ENCODE results near the gene FNIP1. TPM values are rescaled to one million over a fixed set of nuclear protein-coding genes. Genes with fewer than 3 reads are reported as not detected.
"Not testable (repeated sequence)": the region's sequence is repeated elsewhere in the genome, so short reads cannot be mapped to it uniquely, and the experiment has no call there.

Gene FNIP1
- total RNA-seq, 3 donors from 2014 or later (not counting 1 experiment from before 2014, with no cell fraction given) = 49.6 to 54.6 (median 50.8) TPM

GRCh38 chr5:131718487-131719014 is 78.3 kb downstream of the FNIP1 start:
- DNase-seq (no peak), ATAC-seq (no peak)
- Histone ChIP-seq H3K4me1 (ENCODE audit: control insufficient read depth, insufficient read depth, low read length) (no peaks in the 10 kb centered on the region), H3K9me3 (ENCODE audit: control insufficient read depth, insufficient read depth, low read length) (no peaks in the 10 kb centered on the region), H3K27ac (ENCODE audit: low read length) (no peak overlapping the region), H3K27me3 (ENCODE audit: control insufficient read depth, insufficient read depth, low read length) (no peaks in the 10 kb centered on the region), H3K4me3 (ENCODE audit: low read length) (no peak overlapping the region), H3K36me3 (ENCODE audit: control insufficient read depth, insufficient read depth, low read length) (peaks cover 21% of the 10 kb centered on the region)
- H3K36me3 Mint-ChIP-seq = no peaks in the 10 kb centered on the region
- no peaks in the 10 kb centered on the region for H3K27me3 Mint-ChIP-seq (ENCODE audit: low read depth in 2 of 2)
- H3K4me3 Mint-ChIP-seq = no peak overlapping the region
- intact Hi-C loops (cut with micrococcal nuclease) = no loop called here
- 78% methylated on average over 5 of the region's 5 CpGs for WGBS (ENCODE audit: insufficient coverage)
- peak overlapping the region in 1 of 2 donors; percentile 56 for H3K27ac Mint-ChIP-seq
- no peaks in the 10 kb centered on the region for H3K9me3 Mint-ChIP-seq
- peaks cover 10 to 16% of the 10 kb centered on the region in 2 donors for H3K4me1 Mint-ChIP-seq
- TF ChIP-seq, protein P1, sequence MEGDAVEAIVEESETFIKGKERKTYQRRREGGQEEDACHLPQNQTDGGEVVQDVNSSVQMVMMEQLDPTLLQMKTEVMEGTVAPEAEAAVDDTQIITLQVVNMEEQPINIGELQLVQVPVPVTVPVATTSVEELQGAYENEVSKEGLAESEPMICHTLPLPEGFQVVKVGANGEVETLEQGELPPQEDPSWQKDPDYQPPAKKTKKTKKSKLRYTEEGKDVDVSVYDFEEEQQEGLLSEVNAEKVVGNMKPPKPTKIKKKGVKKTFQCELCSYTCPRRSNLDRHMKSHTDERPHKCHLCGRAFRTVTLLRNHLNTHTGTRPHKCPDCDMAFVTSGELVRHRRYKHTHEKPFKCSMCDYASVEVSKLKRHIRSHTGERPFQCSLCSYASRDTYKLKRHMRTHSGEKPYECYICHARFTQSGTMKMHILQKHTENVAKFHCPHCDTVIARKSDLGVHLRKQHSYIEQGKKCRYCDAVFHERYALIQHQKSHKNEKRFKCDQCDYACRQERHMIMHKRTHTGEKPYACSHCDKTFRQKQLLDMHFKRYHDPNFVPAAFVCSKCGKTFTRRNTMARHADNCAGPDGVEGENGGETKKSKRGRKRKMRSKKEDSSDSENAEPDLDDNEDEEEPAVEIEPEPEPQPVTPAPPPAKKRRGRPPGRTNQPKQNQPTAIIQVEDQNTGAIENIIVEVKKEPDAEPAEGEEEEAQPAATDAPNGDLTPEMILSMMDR (IDR thresholded peaks at IDR 0.05) = no peak

DNA sequence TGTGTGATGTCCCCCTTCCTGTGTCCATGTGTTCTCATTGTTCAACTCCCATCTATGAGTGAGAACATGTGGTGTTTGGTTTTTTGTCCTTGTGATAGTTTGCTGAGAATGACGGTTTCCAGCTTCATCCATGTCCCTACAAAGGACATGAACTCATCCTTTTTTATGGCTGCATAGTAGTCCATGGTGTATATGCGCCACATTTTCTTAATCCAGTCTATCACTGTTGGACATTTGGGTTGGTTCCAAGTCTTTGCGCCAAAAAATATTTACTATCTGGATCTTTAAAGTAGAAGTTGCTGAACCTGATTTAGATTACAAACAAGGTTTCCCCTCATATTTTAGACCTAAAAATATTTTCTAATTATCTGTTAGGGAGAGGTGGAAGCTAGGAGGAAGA is 79.7 kb downstream of the FNIP1 start:
- H3K4me3 ChIP-seq (ENCODE audit: low read length); H3K27me3 Mint-ChIP-seq (ENCODE audit: low read depth in 2 of 2); H3K4me3 Mint-ChIP-seq; H3K27ac Mint-ChIP-seq; H3K27ac ChIP-seq (ENCODE audit: low read length); H3K9me3 Mint-ChIP-seq; H3K36me3 Mint-ChIP-seq; DNase-seq; H3K27me3 ChIP-seq (ENCODE audit: control insufficient read depth, insufficient read depth, low read length); intact Hi-C loops (cut with micrococcal nuclease); H3K9me3 ChIP-seq (ENCODE audit: control insufficient read depth, insufficient read depth, low read length); H3K4me1 ChIP-seq (ENCODE audit: control insufficient read depth, insufficient read depth, low read length); ATAC-seq: not testable (repeated sequence)
- H3K4me1 Mint-ChIP-seq = peaks cover 10 to 16% of the 10 kb centered on the region in 2 donors
- H3K36me3 ChIP-seq (ENCODE audit: control insufficient read depth, insufficient read depth, low read length) = peaks cover 23% of the 10 kb centered on the region
- WGBS (ENCODE audit: insufficient coverage) = 100% methylated on average over 2 of the region's 3 CpGs

DNA sequence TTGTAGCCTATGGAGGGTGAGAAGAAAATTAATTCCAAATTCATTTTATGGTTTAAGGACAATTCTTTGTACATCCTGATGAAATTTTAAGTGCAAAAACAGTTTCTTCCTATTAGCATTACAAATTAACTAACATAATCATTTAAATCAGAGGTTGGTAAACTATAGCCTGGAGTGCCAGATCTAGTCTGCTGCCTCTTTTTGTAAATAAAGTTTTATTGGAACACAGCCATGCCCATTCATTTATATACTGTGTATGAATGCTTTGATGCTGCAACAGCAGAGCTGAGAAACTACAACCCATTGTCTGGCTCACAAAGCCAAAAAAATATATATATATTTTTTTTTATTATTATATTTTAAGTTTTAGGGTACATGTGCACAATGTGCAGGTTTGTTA is 80.2 kb downstream of the FNIP1 start:
- intact Hi-C loops (cut with micrococcal nuclease) = no loop called here
- peaks cover 15 to 16% of the 10 kb centered on the region in 2 donors for H3K4me1 Mint-ChIP-seq
- Histone ChIP-seq H3K4me1 (ENCODE audit: control insufficient read depth, insufficient read depth, low read length) (no peaks in the 10 kb centered on the region), H3K36me3 (ENCODE audit: control insufficient read depth, insufficient read depth, low read length) (peaks cover 24% of the 10 kb centered on the region), H3K4me3 (ENCODE audit: low read length) (no peak overlapping the region), H3K9me3 (ENCODE audit: control insufficient read depth, insufficient read depth, low read length) (no peaks in the 10 kb centered on the region), H3K27me3 (ENCODE audit: control insufficient read depth, insufficient read depth, low read length) (no peaks in the 10 kb centered on the region), H3K27ac (ENCODE audit: low read length) (no peak overlapping the region)
- no peak overlapping the region for H3K27ac Mint-ChIP-seq
- no peaks in the 10 kb centered on the region for H3K9me3 Mint-ChIP-seq
- no peak for DNase-seq
- TF ChIP-seq, protein P1 (IDR thresholded peaks at IDR 0.05) = no peak
- H3K36me3 Mint-ChIP-seq = no peaks in the 10 kb centered on the region
- no peak for ATAC-seq
- no peaks in the 10 kb centered on the region for H3K27me3 Mint-ChIP-seq (ENCODE audit: low read depth in 2 of 2)
- no peak overlapping the region for H3K4me3 Mint-ChIP-seq

GRCh38 chr5:131710391-131710790 is 86.4 kb downstream of the FNIP1 start:
- ATAC-seq = no peak
- H3K36me3 Mint-ChIP-seq = peaks cover 7% of the 10 kb centered on the region
- WGBS (ENCODE audit: insufficient coverage) = 76% methylated on average over 8 of the region's 8 CpGs
- Histone ChIP-seq H3K4me1 (ENCODE audit: control insufficient read depth, insufficient read depth, low read length) (no peaks in the 10 kb centered on the region), H3K27me3 (ENCODE audit: control insufficient read depth, insufficient read depth, low read length) (no peaks in the 10 kb centered on the region), H3K4me3 (ENCODE audit: low read length) (no peak overlapping the region), H3K9me3 (ENCODE audit: control insufficient read depth, insufficient read depth, low read length) (no peaks in the 10 kb centered on the region), H3K36me3 (ENCODE audit: control insufficient read depth, insufficient read depth, low read length) (peaks cover 33% of the 10 kb centered on the region), H3K27ac (ENCODE audit: low read length) (no peak overlapping the region)
- no peak overlapping the region for H3K4me3 Mint-ChIP-seq
- peak overlapping the region in 1 of 2 donors; percentile 18 for H3K27ac Mint-ChIP-seq
- intact Hi-C loops (cut with micrococcal nuclease) = no loop called here
- peaks cover 4 to 11% of the 10 kb centered on the region in 2 donors for H3K4me1 Mint-ChIP-seq
- no peak for DNase-seq
- no peaks in the 10 kb centered on the region for H3K9me3 Mint-ChIP-seq
- TF ChIP-seq, protein P1 (IDR thresholded peaks at IDR 0.05) = no peak
- H3K27me3 Mint-ChIP-seq (ENCODE audit: low read depth in 2 of 2) = no peaks in the 10 kb centered on the region

Data from natural killer cell (primary cell).